ENCODE results near the gene STAU1.
A peak's percentile ranks its signal among the peaks of the same experiment; 100 is the strongest.
"Not testable (repeated sequence)": the region's sequence is repeated elsewhere in the genome, so short reads cannot be mapped to it uniquely, and the experiment has no call there.

STAU1 gene

GRCh38 chr20:49140834-49141233 lies 47.3 kb downstream of the STAU1 start:
- no peak for TF ChIP-seq CTCF (IDR thresholded peaks at IDR 0.05; ENCODE audit: low read depth, low read length, missing control alignments)
- in situ Hi-C loops (cut with HindIII; ENCODE audit: low sequenced_read_pairs) = no loop called here
- DNase-seq (ENCODE audit: low read depth) = no peak
- no peak overlapping the region for H3K4me3 ChIP-seq (ENCODE audit: low read depth, low read length)

GRCh38 chr20:49140411-49140810 lies 47.7 kb downstream of the STAU1 start:
- TF ChIP-seq CTCF (IDR thresholded peaks at IDR 0.05; ENCODE audit: low read depth, low read length, missing control alignments) = no peak
- no peak for DNase-seq (ENCODE audit: low read depth)
- no peak overlapping the region for H3K4me3 ChIP-seq (ENCODE audit: low read depth, low read length)
- in situ Hi-C loops (cut with HindIII; ENCODE audit: low sequenced_read_pairs) = no loop called here

GRCh38 chr20:49138431-49138830 lies 49.7 kb downstream of the STAU1 start:
- in situ Hi-C loops (cut with HindIII; ENCODE audit: low sequenced_read_pairs) = loop anchor here (5.0 to 10.0 kb wide), 3 partner anchors 36 to 54 kb away; partner anchors contain the start of gene STAU1
- no peak for TF ChIP-seq CTCF (IDR thresholded peaks at IDR 0.05; ENCODE audit: low read depth, low read length, missing control alignments)

GRCh38 chr20:49136817-49137571 lies 51.1 kb downstream of the STAU1 start:
- DNase-seq (ENCODE audit: low read depth) = no peak
- H3K4me3 ChIP-seq (ENCODE audit: low read depth, low read length) = no peak overlapping the region
- no peak for TF ChIP-seq CTCF (IDR thresholded peaks at IDR 0.05; ENCODE audit: low read depth, low read length, missing control alignments)
- in situ Hi-C loops (cut with HindIII; ENCODE audit: low sequenced_read_pairs) = loop anchor here (5.0 to 10.0 kb wide), 3 partner anchors 35 to 52 kb away; partner anchors contain the start of gene STAU1

More at GRCh38 chr20:49138431-49138830, 49.7 kb downstream of the STAU1 start:
- DNase-seq (ENCODE audit: low read depth) = no peak
- H3K4me3 ChIP-seq (ENCODE audit: low read depth, low read length) = no peak overlapping the region

GRCh38 chr20:49134797-49135196 lies 53.3 kb downstream of the STAU1 start:
- H3K4me3 ChIP-seq (ENCODE audit: low read depth, low read length); DNase-seq (ENCODE audit: low read depth): not testable (repeated sequence)
- in situ Hi-C loops (cut with HindIII; ENCODE audit: low sequenced_read_pairs) = loop anchor here (5.0 to 10.0 kb wide), 4 partner anchors 32 to 88 kb away; partner anchors contain the start of gene STAU1

GRCh38 chr20:49133571-49133970 lies 54.6 kb downstream of the STAU1 start:
- no peak for DNase-seq (ENCODE audit: low read depth)
- in situ Hi-C loops (cut with HindIII; ENCODE audit: low sequenced_read_pairs) = loop anchor here (5.0 to 10.0 kb wide), 3 partner anchors 49 to 89 kb away; partner anchors contain the start of gene STAU1
- H3K4me3 ChIP-seq (ENCODE audit: low read depth, low read length) = no peak overlapping the region
- TF ChIP-seq CTCF (IDR thresholded peaks at IDR 0.05; ENCODE audit: low read depth, low read length, missing control alignments) = no peak

- peak; percentile 84 for DNase-seq (ENCODE audit: low read depth)
Observed at GRCh38 chr20:49132995-49133478, 55.1 kb downstream of the STAU1 start.

More at GRCh38 chr20:49132995-49133478, 55.1 kb downstream of the STAU1 start:
- TF ChIP-seq CTCF (IDR thresholded peaks at IDR 0.05; ENCODE audit: low read depth, low read length, missing control alignments) = peak; percentile 42
- H3K4me3 ChIP-seq (ENCODE audit: low read depth, low read length) = no peak overlapping the region
- in situ Hi-C loops (cut with HindIII; ENCODE audit: low sequenced_read_pairs) = loop anchor here (5.0 to 10.0 kb wide), 3 partner anchors 48 to 89 kb away; partner anchors contain the start of gene STAU1
